SK-N-SH treated with all-trans-retinoic acid at 6 μM for 48 hours (cell line): ENCODE data around the gene ST3GAL5.

Source experiments
- ARNTL ChIP-seq: fragments of 450-650 bp; formaldehyde crosslinking; IDR thresholded peaks from 2 replicates; pipeline ENCODE4 v1.5.0; 2020; ENCODE audit warnings: low read depth, mild to moderate bottlenecking, moderate library complexity, borderline replicate concordance
- BACH2 ChIP-seq: fragments of 250-450 bp; sonication (Bioruptor Pico); IDR thresholded peaks from 2 replicates; pipeline ENCODE4 v1.9.0; 2021; ENCODE audit warnings: mild to moderate bottlenecking, borderline replicate concordance
- OSR1 ChIP-seq: fragments of 250-450 bp; sonication (Bioruptor Pico); IDR thresholded peaks from 2 replicates; pipeline ENCODE4 v1.8.0; 2022; ENCODE audit warnings: moderate library complexity, mild to moderate bottlenecking, inconsistent platforms
- RARB ChIP-seq: fragments of 250-450 bp; sonication (Bioruptor Pico); IDR thresholded peaks from 2 replicates; pipeline ENCODE4 v1.8.0; 2021; ENCODE audit warnings: mild to moderate bottlenecking, moderate library complexity
- TOX ChIP-seq: fragments of 250-450 bp; sonication (Bioruptor Pico); IDR thresholded peaks from 2 replicates; pipeline ENCODE4 v1.8.0; 2021; ENCODE audit warnings: mild to moderate bottlenecking, moderate library complexity, borderline replicate concordance
- TSHZ2 ChIP-seq: fragments of 250-450 bp; sonication (Bioruptor Pico); IDR thresholded peaks from 2 replicates; pipeline ENCODE4 v1.5.0; 2020; ENCODE audit warnings: mild to moderate bottlenecking, moderate library complexity
- ZFP3 ChIP-seq: fragments of 250-450 bp; sonication (Bioruptor Pico); IDR thresholded peaks from 2 replicates; pipeline ENCODE4 v1.5.0; 2020; ENCODE audit warnings: mild to moderate bottlenecking, moderate library complexity
- ZFP30 ChIP-seq: fragments of 450-650 bp; formaldehyde crosslinking; IDR thresholded peaks from 2 replicates; pipeline ENCODE4 v1.5.0; 2022; ENCODE audit warnings: mild to moderate bottlenecking, moderate library complexity
- ZNF70 ChIP-seq: fragments of 450-650 bp; formaldehyde crosslinking; IDR thresholded peaks from 2 replicates; pipeline ENCODE4 v1.5.0; 2020; ENCODE audit warnings: mild to moderate bottlenecking, moderate library complexity

GRCh38 chr2:85909005-85909404 is 20.2 kb upstream of the ST3GAL5 start:
- no peak for TF ChIP-seq ZFP30 (CRISPR knock-in tag)
- no peak for TF ChIP-seq OSR1 (CRISPR knock-in tag)
- no peak for TF ChIP-seq BACH2 (CRISPR knock-in tag)
- no peak for TF ChIP-seq RARB (CRISPR knock-in tag)
- TF ChIP-seq ZFP3 (CRISPR knock-in tag) = no peak
- TF ChIP-seq TSHZ2 (CRISPR knock-in tag) = no peak
- TF ChIP-seq TOX (CRISPR knock-in tag) = no peak
- no peak for TF ChIP-seq ARNTL (CRISPR knock-in tag)
- TF ChIP-seq ZNF70 = no peak
